Neural progenitor cell (in vitro differentiated cells): ENCODE results near the gene NMU. TPM values are rescaled to one million over a fixed set of nuclear protein-coding genes. Genes with fewer than 3 reads are reported as not detected.
A peak's percentile ranks its signal among the peaks of the same experiment; 100 is the strongest.
"Not testable (repeated sequence)": the region's sequence is repeated elsewhere in the genome, so short reads cannot be mapped to it uniquely, and the experiment has no call there.

Experiments
- DNase-seq: peaks from one replicate; pipeline ENCODE4 v3.0.0-alpha.2; 2016; ENCODE audit warnings: low spot score
- H2AFZ ChIP-seq: fragments of 200-600 bp; sonication (generic); replicated peaks from 2 replicates; pipeline ENCODE4 v1.6.1; 2016; ENCODE audit warnings: antibody characterized with exemption
- H3F3A ChIP-seq: fragments of 200-600 bp; sonication (generic); 2 replicates; pipeline ENCODE4 v1.6.1; 2016; ENCODE audit warnings: antibody characterized with exemption, low read depth
- H3K27ac ChIP-seq: fragments of 200-600 bp; sonication (generic); 2 replicates; pipeline ENCODE4 v1.5.1; 2016; ENCODE audit warnings: mild to moderate bottlenecking
- H3K27me3 ChIP-seq: fragments of 200-600 bp; sonication (generic); 2 replicates; pipeline ENCODE4 v1.6.1; 2016; ENCODE audit warnings: mild to moderate bottlenecking, moderate library complexity
- H3K36me3 ChIP-seq: fragments of 200-600 bp; sonication (generic); 2 replicates; pipeline ENCODE4 v1.5.1; 2016
- H3K4me1 ChIP-seq: fragments of 200-600 bp; sonication (generic); 2 replicates; pipeline ENCODE4 v1.6.1; 2016; ENCODE audit warnings: mixed run types
- H3K4me2 ChIP-seq: fragments of 200-600 bp; sonication (generic); 2 replicates; pipeline ENCODE4 v1.6.1; 2016
- H3K4me3 ChIP-seq: fragments of 200-600 bp; sonication (generic); 2 replicates; pipeline ENCODE4 v1.5.1; 2016
- H3K79me2 ChIP-seq: fragments of 200-600 bp; sonication (generic); 2 replicates; pipeline ENCODE4 v1.6.1; 2016; ENCODE audit warnings: low read depth
- H3K9ac ChIP-seq: fragments of 200-600 bp; sonication (generic); 2 replicates; pipeline ENCODE4 v1.6.1; 2016
- H3K9me3 ChIP-seq: fragments of 200-600 bp; sonication (generic); 2 replicates; pipeline ENCODE4 v1.5.1; 2016; ENCODE audit warnings: low read depth
- H4K20me1 ChIP-seq: fragments of 200-600 bp; sonication (generic); 2 replicates; pipeline ENCODE4 v1.6.1; 2016; ENCODE audit warnings: low read depth
- H3K27ac Mint-ChIP-seq: 3 replicates; pipeline ENCODE4 v1.8.0; 2021; ENCODE audit warnings: mixed read lengths
- H3K27me3 Mint-ChIP-seq: 2 replicates; pipeline ENCODE4 v1.8.0; 2022; ENCODE audit warnings: low read depth, mild to moderate bottlenecking, inconsistent platforms, moderate library complexity, mixed read lengths; ENCODE audit not compliant: insufficient read depth
- H3K36me3 Mint-ChIP-seq: 3 replicates; pipeline ENCODE4 v1.8.0; 2021; ENCODE audit warnings: mixed read lengths
- H3K4me1 Mint-ChIP-seq: 3 replicates; pipeline ENCODE4 v1.8.0; 2021; ENCODE audit warnings: mixed read lengths
- H3K4me3 Mint-ChIP-seq: 3 replicates; pipeline ENCODE4 v1.8.0; 2021; ENCODE audit warnings: mild to moderate bottlenecking, moderate library complexity, mixed read lengths
- H3K9me3 Mint-ChIP-seq: 3 replicates; pipeline ENCODE4 v1.8.0; 2020; ENCODE audit warnings: mixed read lengths
- CTCF ChIP-seq: fragments of 200-600 bp; sonication (generic); IDR thresholded peaks from 2 replicates; pipeline ENCODE4 v1.5.1; 2017; ENCODE audit warnings: antibody characterized with exemption, mild to moderate bottlenecking
- EZH2 ChIP-seq: fragments of 200-600 bp; sonication (generic); IDR thresholded peaks from 2 replicates; pipeline ENCODE4 v1.6.1; 2017; ENCODE audit warnings: antibody characterized with exemption, mild to moderate bottlenecking, moderate library complexity
- EZH2phosphoT487 ChIP-seq: fragments of 200-600 bp; sonication (generic); IDR thresholded peaks from 2 replicates; pipeline ENCODE4 v1.6.1; 2017; ENCODE audit warnings: antibody characterized with exemption
- total RNA-seq: library from RNA; depleted of rRNA; stranded (reverse); fragments of >200 nt; gene quantifications from 2 replicates; pipeline ENCODE4 v1.2.3, GENCODE V29; 2015; ENCODE audit warnings: low replicate concordance

NMU gene
- total RNA-seq, 1 donor from 2014 or later: 1.8 TPM

- no peaks in the 10 kb centered on the region for H3K9me3 ChIP-seq
- H2AFZ ChIP-seq: peak overlapping the region; percentile 94
- Mint-ChIP-seq H3K4me1 (peaks cover 9% of the 10 kb centered on the region), H3K4me3 (no peak overlapping the region), H3K36me3 (no peaks in the 10 kb centered on the region), H3K27me3 (no peaks in the 10 kb centered on the region), H3K27ac (peak overlapping the region; percentile 1), H3K9me3 (no peaks in the 10 kb centered on the region)
- H3K27me3 ChIP-seq: no peaks in the 10 kb centered on the region
- H3K4me3 ChIP-seq: no peak overlapping the region
- no peaks in the 10 kb centered on the region for H3K36me3 ChIP-seq
- no peaks in the 10 kb centered on the region for H4K20me1 ChIP-seq
- no peak overlapping the region for H3K4me2 ChIP-seq
- no peak overlapping the region for H3K9ac ChIP-seq
- no peak overlapping the region for H3K27ac ChIP-seq
- peaks cover 10% of the 10 kb centered on the region for H3K4me1 ChIP-seq
- H3F3A ChIP-seq: peaks cover under 1% of the 10 kb centered on the region
- TF ChIP-seq CTCF: no peak
- DNase-seq: no peak
- H3K79me2 ChIP-seq: no peaks in the 10 kb centered on the region
Measured at GRCh38 chr4:55553441-55554201, 82.5 kb downstream of the NMU start.

GRCh38 chr4:55551964-55552363, 84.1 kb downstream of the NMU start:
- not testable (repeated sequence) for H3K4me3 Mint-ChIP-seq, H3K36me3 ChIP-seq, H3K4me2 ChIP-seq, H3K27me3 ChIP-seq, H3K9ac ChIP-seq, DNase-seq, H3K36me3 Mint-ChIP-seq, H3K27ac Mint-ChIP-seq, H3K9me3 ChIP-seq, H3K79me2 ChIP-seq, H3K9me3 Mint-ChIP-seq, H2AFZ ChIP-seq, H3K27ac ChIP-seq, H3K27me3 Mint-ChIP-seq, H3K4me3 ChIP-seq, H4K20me1 ChIP-seq
- H3K4me1 Mint-ChIP-seq: peaks cover 20% of the 10 kb centered on the region
- Histone ChIP-seq H3F3A (peaks cover 17% of the 10 kb centered on the region), H3K4me1 (peaks cover 19% of the 10 kb centered on the region)

- Histone ChIP-seq H3K36me3 (no peaks in the 10 kb centered on the region), H3K9me3 (no peaks in the 10 kb centered on the region), H3K4me3 (no peak overlapping the region), H3K4me1 (peaks cover 19% of the 10 kb centered on the region), H3F3A (peaks cover 37% of the 10 kb centered on the region), H4K20me1 (no peaks in the 10 kb centered on the region), H3K9ac (no peak overlapping the region), H3K27ac (no peak overlapping the region), H3K79me2 (peaks cover 10% of the 10 kb centered on the region), H2AFZ (no peak overlapping the region), H3K4me2 (no peak overlapping the region), H3K27me3 (no peaks in the 10 kb centered on the region)
- H3K9me3 Mint-ChIP-seq: no peaks in the 10 kb centered on the region
- no peaks in the 10 kb centered on the region for H3K36me3 Mint-ChIP-seq
- H3K27me3 Mint-ChIP-seq: peaks cover 4% of the 10 kb centered on the region
- no peak for DNase-seq
- H3K4me3 Mint-ChIP-seq: no peak overlapping the region
- peaks cover 22% of the 10 kb centered on the region for H3K4me1 Mint-ChIP-seq
- TF ChIP-seq EZH2phosphoT487 (no peak), EZH2 (no peak), CTCF (no peak)
- no peak overlapping the region for H3K27ac Mint-ChIP-seq
Measured at GRCh38 chr4:55549888-55550287, 86.2 kb downstream of the NMU start.

- no peak overlapping the region for H3K9ac ChIP-seq
- peak overlapping the region; percentile 75 for H3K4me3 ChIP-seq
- H3K27ac ChIP-seq: peak overlapping the region; percentile 94
Measured at GRCh38 chr4:55547918-55548317, 88.2 kb downstream of the NMU start.

More at GRCh38 chr4:55547918-55548317, 88.2 kb downstream of the NMU start:
- Histone ChIP-seq H3K4me1 (peaks cover 18% of the 10 kb centered on the region), H4K20me1 (peaks cover 12% of the 10 kb centered on the region), H2AFZ (peak overlapping the region; percentile 98), H3K9me3 (no peaks in the 10 kb centered on the region), H3K79me2 (peaks cover 30% of the 10 kb centered on the region), H3K4me2 (peak overlapping the region; percentile 96), H3F3A (peaks cover 37% of the 10 kb centered on the region), H3K27me3 (no peaks in the 10 kb centered on the region), H3K36me3 (no peaks in the 10 kb centered on the region)
- H3K9me3 Mint-ChIP-seq: no peaks in the 10 kb centered on the region
- no peak overlapping the region for H3K27ac Mint-ChIP-seq
- H3K27me3 Mint-ChIP-seq: peaks cover 4% of the 10 kb centered on the region
- peak overlapping the region; percentile 96 for H3K4me3 Mint-ChIP-seq
- no peak for DNase-seq
- peaks cover 33% of the 10 kb centered on the region for H3K4me1 Mint-ChIP-seq
- TF ChIP-seq EZH2phosphoT487 (no peak), EZH2 (no peak), CTCF (no peak)
- H3K36me3 Mint-ChIP-seq: no peaks in the 10 kb centered on the region
